GM23338 (cell line): ENCODE data around the gene COL24A1. TPM values are rescaled to one million over a fixed set of nuclear protein-coding genes. Genes with fewer than 3 reads are reported as not detected.

Source experiments
- ATAC-seq: fragments of 200-7000 bp; cut with Tn5 transposase; 3 replicates; pipeline ENCODE4 v1.9.1; 2020
- DNase-seq: peaks from one replicate; pipeline ENCODE4 v3.0.0-alpha.2; 2015; ENCODE audit warnings: low spot score
- H2AFZ ChIP-seq: fragments of 200-600 bp; sonication (generic); 2 replicates; pipeline ENCODE4 v1.8.0; 2016; ENCODE audit warnings: antibody characterized with exemption, mild to moderate bottlenecking, moderate library complexity
- H3F3A ChIP-seq: fragments of 200-600 bp; sonication (generic); replicated peaks from 2 replicates; pipeline ENCODE4 v1.8.0; 2017; ENCODE audit warnings: antibody characterized with exemption, mixed run types, low read depth
- H3K27ac ChIP-seq: fragments of 200-600 bp; sonication (generic); 2 replicates; pipeline ENCODE4 v1.6.1; 2016; ENCODE audit warnings: low read depth
- H3K27me3 ChIP-seq: fragments of 200-600 bp; sonication (generic); 2 replicates; pipeline ENCODE4 v1.8.0; 2016; ENCODE audit warnings: mild to moderate bottlenecking, mixed run types, moderate library complexity; ENCODE audit not compliant: insufficient read depth
- H3K36me3 ChIP-seq: fragments of 200-600 bp; sonication (generic); 2 replicates; pipeline ENCODE4 v1.8.0; 2016; ENCODE audit warnings: mild to moderate bottlenecking; ENCODE audit not compliant: insufficient read depth
- H3K4me1 ChIP-seq: fragments of 200-600 bp; sonication (generic); 2 replicates; pipeline ENCODE4 v1.8.0; 2016; ENCODE audit warnings: mild to moderate bottlenecking, moderate library complexity; ENCODE audit not compliant: insufficient read depth
- H3K4me2 ChIP-seq: fragments of 200-600 bp; sonication (generic); 2 replicates; pipeline ENCODE4 v1.7.1; 2017; ENCODE audit warnings: mixed run types
- H3K4me3 ChIP-seq: fragments of 200-600 bp; sonication (generic); 2 replicates; pipeline ENCODE4 v1.6.1; 2016; ENCODE audit warnings: mixed run types
- H3K79me2 ChIP-seq: fragments of 200-600 bp; sonication (generic); replicated peaks from 2 replicates; pipeline ENCODE4 v1.8.0; 2017; ENCODE audit warnings: mild to moderate bottlenecking; ENCODE audit not compliant: insufficient read depth
- H3K9me2 ChIP-seq: fragments of 200-600 bp; sonication (generic); 2 replicates; pipeline ENCODE4 v1.8.0; 2017; ENCODE audit not compliant: insufficient read depth
- H4K20me1 ChIP-seq: fragments of 200-600 bp; sonication (generic); replicated peaks from 2 replicates; pipeline ENCODE4 v1.8.0; 2017; ENCODE audit warnings: mild to moderate bottlenecking; ENCODE audit not compliant: insufficient read depth
- H3K27ac Mint-ChIP-seq: 2 replicates; pipeline ENCODE4 v1.8.0; 2020; ENCODE audit warnings: inconsistent platforms, mild to moderate bottlenecking, moderate library complexity, mixed read lengths
- H3K27me3 Mint-ChIP-seq: 3 replicates; pipeline ENCODE4 v1.8.0; 2022; ENCODE audit warnings: low read depth, mild to moderate bottlenecking, moderate library complexity, mixed read lengths, inconsistent platforms; ENCODE audit not compliant: insufficient read depth, poor library complexity
- H3K36me3 Mint-ChIP-seq: 3 replicates; pipeline ENCODE4 v1.8.0; 2021; ENCODE audit warnings: low read depth, mild to moderate bottlenecking, inconsistent platforms, moderate library complexity, mixed read lengths
- H3K4me1 Mint-ChIP-seq: 3 replicates; pipeline ENCODE4 v1.8.0; 2020; ENCODE audit warnings: mild to moderate bottlenecking, inconsistent platforms, mixed read lengths
- H3K4me3 Mint-ChIP-seq: 3 replicates; pipeline ENCODE4 v1.8.0; 2021; ENCODE audit warnings: moderate library complexity, mild to moderate bottlenecking, inconsistent platforms, mixed read lengths
- H3K9me3 Mint-ChIP-seq: 3 replicates; pipeline ENCODE4 v1.8.0; 2020; ENCODE audit warnings: moderate library complexity, mild to moderate bottlenecking, inconsistent platforms, mixed read lengths
- EZH2 ChIP-seq: fragments of 200-600 bp; sonication (generic); IDR thresholded peaks from one replicate; pipeline ENCODE4 v1.8.0; 2017; ENCODE audit warnings: antibody characterized with exemption, mild to moderate bottlenecking, low read depth; ENCODE audit not compliant: unreplicated experiment
- EZH2phosphoT487 ChIP-seq: fragments of 200-600 bp; sonication (generic); IDR thresholded peaks from one replicate; pipeline ENCODE4 v1.8.1; 2018; ENCODE audit warnings: antibody characterized with exemption; ENCODE audit not compliant: unreplicated experiment
- JUNB ChIP-seq: IDR thresholded peaks from one replicate; pipeline ENCODE4 v1.6.1; 2016; ENCODE audit warnings: antibody characterized with exemption; ENCODE audit not compliant: unreplicated experiment
- NANOG ChIP-seq: IDR thresholded peaks from 2 replicates; pipeline ENCODE4 v1.6.1; 2016; ENCODE audit warnings: antibody characterized with exemption, borderline replicate concordance
- POLR2AphosphoS5 ChIP-seq: IDR thresholded peaks from 2 replicates; pipeline ENCODE4 v1.6.1; 2016; ENCODE audit warnings: antibody characterized with exemption, low read depth
- ZNF114 ChIP-seq: fragments of 250-450 bp; sonication (Bioruptor Pico); IDR thresholded peaks from 2 replicates; pipeline ENCODE4 v1.5.0; 2020; ENCODE audit warnings: mild to moderate bottlenecking, moderate library complexity
- ZNF331 ChIP-seq: fragments of 250-450 bp; sonication (Bioruptor Pico); IDR thresholded peaks from 2 replicates; pipeline ENCODE4 v1.5.0; 2020; ENCODE audit warnings: low read depth, mild to moderate bottlenecking, moderate library complexity
- polyA plus RNA-seq: library from polyadenylated mRNA; unstranded; fragments of >200 nt; fragmentation: Nextera tagmentation; extraction: Ambion mirVana; gene quantifications from 2 replicates; pipeline ENCODE4 v1.2.1, GENCODE V29; 2016
- total RNA-seq: library from RNA; depleted of rRNA; stranded (reverse); fragments of >200 nt; shearing (Covaris generic); gene quantifications from 2 replicates; pipeline ENCODE4 v1.2.3, GENCODE V29; 2014
- TF ChIP-seq, protein P1 (sequence below): fragments of 250-450 bp; sonication (Bioruptor Pico); IDR thresholded peaks from 2 replicates; pipeline ENCODE4 v1.5.0; 2020; ENCODE audit warnings: mild to moderate bottlenecking, moderate library complexity
- TF ChIP-seq, protein P2 (sequence below): IDR thresholded peaks from 2 replicates; pipeline ENCODE4 v1.6.1; 2016; ENCODE audit warnings: antibody characterized with exemption

Gene COL24A1
- total and polyA plus RNA-seq, 2 experiments from 2014 or later = 1.2 to 2.1 TPM

DNA sequence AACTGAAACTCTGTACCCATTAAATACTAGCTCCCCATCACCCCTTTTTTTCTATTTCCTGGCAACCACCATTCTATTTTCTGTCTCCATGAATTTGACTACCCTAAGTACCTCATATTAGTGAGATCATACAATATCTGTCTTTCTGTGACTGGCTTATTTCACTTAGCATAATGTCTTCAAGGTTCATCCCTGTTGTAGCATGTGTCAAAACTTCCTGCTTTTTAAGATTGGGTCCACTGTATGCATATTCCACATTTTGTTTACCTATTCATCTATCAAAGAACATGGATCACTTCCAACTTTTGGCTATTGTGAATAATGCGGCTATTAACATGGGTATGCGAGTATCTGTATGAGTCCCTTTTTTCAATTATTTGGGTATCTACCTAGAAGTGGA lies 266.7 kb downstream of the COL24A1 start (continued):
- TF ChIP-seq EZH2phosphoT487 = no peak
- TF ChIP-seq, protein P1, sequence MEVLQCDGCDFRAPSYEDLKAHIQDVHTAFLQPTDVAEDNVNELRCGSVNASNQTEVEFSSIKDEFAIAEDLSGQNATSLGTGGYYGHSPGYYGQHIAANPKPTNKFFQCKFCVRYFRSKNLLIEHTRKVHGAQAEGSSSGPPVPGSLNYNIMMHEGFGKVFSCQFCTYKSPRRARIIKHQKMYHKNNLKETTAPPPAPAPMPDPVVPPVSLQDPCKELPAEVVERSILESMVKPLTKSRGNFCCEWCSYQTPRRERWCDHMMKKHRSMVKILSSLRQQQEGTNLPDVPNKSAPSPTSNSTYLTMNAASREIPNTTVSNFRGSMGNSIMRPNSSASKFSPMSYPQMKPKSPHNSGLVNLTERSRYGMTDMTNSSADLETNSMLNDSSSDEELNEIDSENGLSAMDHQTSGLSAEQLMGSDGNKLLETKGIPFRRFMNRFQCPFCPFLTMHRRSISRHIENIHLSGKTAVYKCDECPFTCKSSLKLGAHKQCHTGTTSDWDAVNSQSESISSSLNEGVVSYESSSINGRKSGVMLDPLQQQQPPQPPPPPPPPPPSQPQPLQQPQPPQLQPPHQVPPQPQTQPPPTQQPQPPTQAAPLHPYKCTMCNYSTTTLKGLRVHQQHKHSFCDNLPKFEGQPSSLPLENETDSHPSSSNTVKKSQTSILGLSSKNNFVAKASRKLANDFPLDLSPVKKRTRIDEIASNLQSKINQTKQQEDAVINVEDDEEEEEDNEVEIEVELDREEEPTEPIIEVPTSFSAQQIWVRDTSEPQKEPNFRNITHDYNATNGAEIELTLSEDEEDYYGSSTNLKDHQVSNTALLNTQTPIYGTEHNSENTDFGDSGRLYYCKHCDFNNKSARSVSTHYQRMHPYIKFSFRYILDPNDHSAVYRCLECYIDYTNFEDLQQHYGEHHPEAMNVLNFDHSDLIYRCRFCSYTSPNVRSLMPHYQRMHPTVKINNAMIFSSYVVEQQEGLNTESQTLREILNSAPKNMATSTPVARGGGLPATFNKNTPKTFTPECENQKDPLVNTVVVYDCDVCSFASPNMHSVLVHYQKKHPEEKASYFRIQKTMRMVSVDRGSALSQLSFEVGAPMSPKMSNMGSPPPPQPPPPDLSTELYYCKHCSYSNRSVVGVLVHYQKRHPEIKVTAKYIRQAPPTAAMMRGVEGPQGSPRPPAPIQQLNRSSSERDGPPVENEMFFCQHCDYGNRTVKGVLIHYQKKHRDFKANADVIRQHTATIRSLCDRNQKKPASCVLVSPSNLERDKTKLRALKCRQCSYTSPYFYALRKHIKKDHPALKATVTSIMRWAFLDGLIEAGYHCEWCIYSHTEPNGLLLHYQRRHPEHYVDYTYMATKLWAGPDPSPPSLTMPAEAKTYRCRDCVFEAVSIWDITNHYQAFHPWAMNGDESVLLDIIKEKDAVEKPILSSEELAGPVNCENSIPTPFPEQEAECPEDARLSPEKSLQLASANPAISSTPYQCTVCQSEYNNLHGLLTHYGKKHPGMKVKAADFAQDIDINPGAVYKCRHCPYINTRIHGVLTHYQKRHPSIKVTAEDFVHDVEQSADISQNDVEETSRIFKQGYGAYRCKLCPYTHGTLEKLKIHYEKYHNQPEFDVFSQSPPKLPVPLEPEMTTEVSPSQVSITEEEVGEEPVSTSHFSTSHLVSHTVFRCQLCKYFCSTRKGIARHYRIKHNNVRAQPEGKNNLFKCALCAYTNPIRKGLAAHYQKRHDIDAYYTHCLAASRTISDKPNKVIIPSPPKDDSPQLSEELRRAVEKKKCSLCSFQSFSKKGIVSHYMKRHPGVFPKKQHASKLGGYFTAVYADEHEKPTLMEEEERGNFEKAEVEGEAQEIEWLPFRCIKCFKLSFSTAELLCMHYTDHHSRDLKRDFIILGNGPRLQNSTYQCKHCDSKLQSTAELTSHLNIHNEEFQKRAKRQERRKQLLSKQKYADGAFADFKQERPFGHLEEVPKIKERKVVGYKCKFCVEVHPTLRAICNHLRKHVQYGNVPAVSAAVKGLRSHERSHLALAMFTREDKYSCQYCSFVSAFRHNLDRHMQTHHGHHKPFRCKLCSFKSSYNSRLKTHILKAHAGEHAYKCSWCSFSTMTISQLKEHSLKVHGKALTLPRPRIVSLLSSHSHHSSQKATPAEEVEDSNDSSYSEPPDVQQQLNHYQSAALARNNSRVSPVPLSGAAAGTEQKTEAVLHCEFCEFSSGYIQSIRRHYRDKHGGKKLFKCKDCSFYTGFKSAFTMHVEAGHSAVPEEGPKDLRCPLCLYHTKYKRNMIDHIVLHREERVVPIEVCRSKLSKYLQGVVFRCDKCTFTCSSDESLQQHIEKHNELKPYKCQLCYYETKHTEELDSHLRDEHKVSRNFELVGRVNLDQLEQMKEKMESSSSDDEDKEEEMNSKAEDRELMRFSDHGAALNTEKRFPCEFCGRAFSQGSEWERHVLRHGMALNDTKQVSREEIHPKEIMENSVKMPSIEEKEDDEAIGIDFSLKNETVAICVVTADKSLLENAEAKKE (CRISPR knock-in tag) = no peak

DNA sequence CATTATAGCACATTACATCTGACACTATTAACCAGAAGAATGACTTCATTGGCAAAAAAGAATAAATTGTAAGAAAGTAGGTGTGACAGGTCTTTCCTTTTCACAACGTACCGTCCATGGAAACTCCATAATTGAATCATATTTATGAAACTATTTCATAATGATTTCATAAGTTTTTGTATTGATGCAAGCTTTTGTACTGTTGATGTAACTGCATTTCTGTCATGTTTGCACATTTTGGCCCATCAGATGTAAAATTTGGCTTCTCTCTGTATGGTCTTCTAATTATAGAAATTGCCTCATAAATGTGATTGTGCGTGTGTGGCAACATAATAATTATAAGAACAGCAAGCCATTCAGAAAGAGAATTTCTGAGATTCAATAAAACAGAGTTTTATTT lies 267.7 kb downstream of the COL24A1 start:
- no peaks in the 10 kb centered on the region for H4K20me1 ChIP-seq
- Mint-ChIP-seq H3K4me3 (no peak overlapping the region), H3K9me3 (no peaks in the 10 kb centered on the region), H3K27ac (no peak overlapping the region), H3K36me3 (no peaks in the 10 kb centered on the region), H3K27me3 (no peaks in the 10 kb centered on the region), H3K4me1 (peaks cover 2% of the 10 kb centered on the region; the same call in 1 of the 3 replicates)
- no peaks in the 10 kb centered on the region for H3K9me2 ChIP-seq
- ATAC-seq = no peak
- DNase-seq = no peak
- no peak overlapping the region for H3K27ac ChIP-seq
- no peak overlapping the region for H2AFZ ChIP-seq
- no peaks in the 10 kb centered on the region for H3K36me3 ChIP-seq
- H3K27me3 ChIP-seq = no peaks in the 10 kb centered on the region
- no peaks in the 10 kb centered on the region for H3K79me2 ChIP-seq
- H3K4me2 ChIP-seq = no peak overlapping the region
- H3F3A ChIP-seq = no peaks in the 10 kb centered on the region
- no peak overlapping the region for H3K4me3 ChIP-seq
- H3K4me1 ChIP-seq = no peaks in the 10 kb centered on the region
- no peak for TF ChIP-seq ZNF114 (CRISPR knock-in tag)
- no peak for TF ChIP-seq POLR2AphosphoS5
- no peak for TF ChIP-seq NANOG
- TF ChIP-seq, protein P1 (CRISPR knock-in tag) = no peak
- no peak for TF ChIP-seq ZNF331 (CRISPR knock-in tag)
- TF ChIP-seq EZH2phosphoT487 = no peak
- TF ChIP-seq JUNB = no peak
- TF ChIP-seq, protein P2, sequence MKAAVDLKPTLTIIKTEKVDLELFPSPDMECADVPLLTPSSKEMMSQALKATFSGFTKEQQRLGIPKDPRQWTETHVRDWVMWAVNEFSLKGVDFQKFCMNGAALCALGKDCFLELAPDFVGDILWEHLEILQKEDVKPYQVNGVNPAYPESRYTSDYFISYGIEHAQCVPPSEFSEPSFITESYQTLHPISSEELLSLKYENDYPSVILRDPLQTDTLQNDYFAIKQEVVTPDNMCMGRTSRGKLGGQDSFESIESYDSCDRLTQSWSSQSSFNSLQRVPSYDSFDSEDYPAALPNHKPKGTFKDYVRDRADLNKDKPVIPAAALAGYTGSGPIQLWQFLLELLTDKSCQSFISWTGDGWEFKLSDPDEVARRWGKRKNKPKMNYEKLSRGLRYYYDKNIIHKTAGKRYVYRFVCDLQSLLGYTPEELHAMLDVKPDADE = no peak
- TF ChIP-seq EZH2 = no peak
